ENCODE data around the gene NDST3.

The NDST3 gene

DNA sequence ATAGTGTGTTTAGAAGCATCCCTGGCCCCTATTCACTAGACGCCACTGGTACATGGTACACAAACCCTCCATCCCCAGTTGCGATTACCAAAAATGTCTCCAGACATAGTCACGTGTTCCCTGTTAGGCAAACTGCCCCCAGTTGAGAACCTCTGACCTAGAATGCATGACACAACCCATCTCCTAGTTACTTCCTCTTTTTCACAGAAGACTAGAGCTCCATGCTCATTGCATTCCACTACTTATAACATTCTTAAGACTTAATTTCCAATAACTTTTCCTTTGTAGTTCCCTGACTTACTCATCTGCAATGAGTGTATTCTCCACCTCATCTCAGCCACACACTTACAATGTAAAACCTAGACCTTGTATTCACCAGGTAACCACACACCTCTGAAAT lies 249.9 kb downstream of the NDST3 start:
- TF ChIP-seq ZNF70 (CRISPR knock-in tag; IDR thresholded peaks at IDR 0.05) = no peak
- TF ChIP-seq ESRRG (CRISPR knock-in tag; IDR thresholded peaks at IDR 0.05) = no peak
- no peak for TF ChIP-seq ZFP30 (CRISPR knock-in tag; IDR thresholded peaks at IDR 0.05)
- TF ChIP-seq PPARA (CRISPR knock-in tag; IDR thresholded peaks at IDR 0.05; ENCODE audit: borderline replicate concordance) = no peak
- TF ChIP-seq GLIS3 (CRISPR knock-in tag; IDR thresholded peaks at IDR 0.05) = no peak
- no peak for TF ChIP-seq ZFP3 (CRISPR knock-in tag; IDR thresholded peaks at IDR 0.05)
- TF ChIP-seq, protein P1, sequence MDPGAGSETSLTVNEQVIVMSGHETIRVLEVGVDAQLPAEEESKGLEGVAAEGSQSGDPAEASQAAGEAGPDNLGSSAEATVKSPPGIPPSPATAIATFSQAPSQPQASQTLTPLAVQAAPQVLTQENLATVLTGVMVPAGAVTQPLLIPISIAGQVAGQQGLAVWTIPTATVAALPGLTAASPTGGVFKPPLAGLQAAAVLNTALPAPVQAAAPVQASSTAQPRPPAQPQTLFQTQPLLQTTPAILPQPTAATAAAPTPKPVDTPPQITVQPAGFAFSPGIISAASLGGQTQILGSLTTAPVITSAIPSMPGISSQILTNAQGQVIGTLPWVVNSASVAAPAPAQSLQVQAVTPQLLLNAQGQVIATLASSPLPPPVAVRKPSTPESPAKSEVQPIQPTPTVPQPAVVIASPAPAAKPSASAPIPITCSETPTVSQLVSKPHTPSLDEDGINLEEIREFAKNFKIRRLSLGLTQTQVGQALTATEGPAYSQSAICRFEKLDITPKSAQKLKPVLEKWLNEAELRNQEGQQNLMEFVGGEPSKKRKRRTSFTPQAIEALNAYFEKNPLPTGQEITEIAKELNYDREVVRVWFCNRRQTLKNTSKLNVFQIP (CRISPR knock-in tag; IDR thresholded peaks at IDR 0.05; ENCODE audit: borderline replicate concordance, low read depth) = no peak
- no peak for TF ChIP-seq ISL1 (CRISPR knock-in tag; IDR thresholded peaks at IDR 0.05)
- TF ChIP-seq, protein P2, sequence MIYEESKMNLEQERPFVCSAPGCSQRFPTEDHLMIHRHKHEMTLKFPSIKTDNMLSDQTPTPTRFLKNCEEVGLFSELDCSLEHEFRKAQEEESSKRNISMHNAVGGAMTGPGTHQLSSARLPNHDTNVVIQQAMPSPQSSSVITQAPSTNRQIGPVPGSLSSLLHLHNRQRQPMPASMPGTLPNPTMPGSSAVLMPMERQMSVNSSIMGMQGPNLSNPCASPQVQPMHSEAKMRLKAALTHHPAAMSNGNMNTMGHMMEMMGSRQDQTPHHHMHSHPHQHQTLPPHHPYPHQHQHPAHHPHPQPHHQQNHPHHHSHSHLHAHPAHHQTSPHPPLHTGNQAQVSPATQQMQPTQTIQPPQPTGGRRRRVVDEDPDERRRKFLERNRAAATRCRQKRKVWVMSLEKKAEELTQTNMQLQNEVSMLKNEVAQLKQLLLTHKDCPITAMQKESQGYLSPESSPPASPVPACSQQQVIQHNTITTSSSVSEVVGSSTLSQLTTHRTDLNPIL (CRISPR knock-in tag; IDR thresholded peaks at IDR 0.05; ENCODE audit: low read depth) = no peak
- no peak for TF ChIP-seq RARB (CRISPR knock-in tag; IDR thresholded peaks at IDR 0.05)
- no peak for TF ChIP-seq ARNTL (CRISPR knock-in tag; IDR thresholded peaks at IDR 0.05; ENCODE audit: borderline replicate concordance, low read depth)
- no peak for ATAC-seq

DNA sequence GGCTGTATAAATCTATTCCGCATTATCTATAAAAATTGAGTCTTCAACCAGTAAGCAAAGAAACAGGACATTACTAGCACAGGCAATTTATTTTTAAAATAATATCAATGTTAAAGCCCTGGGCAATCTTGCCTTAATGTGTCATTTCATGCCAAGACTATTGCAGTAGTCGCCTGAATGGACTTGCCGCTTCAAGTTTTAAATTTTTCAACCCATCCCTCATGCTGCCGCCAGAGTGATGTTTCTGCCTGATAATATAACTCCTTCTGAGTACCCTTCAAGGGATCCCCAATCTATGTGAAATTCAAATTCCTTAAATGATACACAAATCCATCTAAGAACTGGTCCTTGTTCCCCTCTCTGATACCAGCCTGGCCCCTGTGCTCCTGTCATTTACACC lies 251.6 kb downstream of the NDST3 start:
- TF ChIP-seq PPARA (CRISPR knock-in tag; IDR thresholded peaks at IDR 0.05; ENCODE audit: borderline replicate concordance) (no peak), ZFP30 (CRISPR knock-in tag; IDR thresholded peaks at IDR 0.05) (no peak)
- TF ChIP-seq, protein P2 (CRISPR knock-in tag; IDR thresholded peaks at IDR 0.05; ENCODE audit: low read depth) = no peak
- no peak for ATAC-seq

DNA sequence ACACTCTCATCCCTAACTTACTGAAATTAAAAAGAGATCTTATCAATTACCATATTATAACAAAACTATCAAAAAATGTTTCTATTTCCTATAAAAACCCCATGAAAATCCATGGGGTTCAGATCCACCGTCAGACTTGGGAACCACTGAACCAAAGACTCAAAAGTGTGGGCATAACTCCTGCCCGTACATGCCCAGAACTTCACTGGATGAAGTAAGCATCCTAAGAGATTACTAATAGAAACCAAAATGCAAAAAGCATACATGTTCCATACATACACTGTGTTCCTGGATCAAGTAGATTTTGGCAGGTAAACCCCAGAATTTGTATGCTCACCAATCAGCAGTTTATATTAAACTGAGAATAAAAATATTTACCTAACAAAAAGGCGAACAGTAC lies 252.4 kb downstream of the NDST3 start:
- TF ChIP-seq RARB (CRISPR knock-in tag; IDR thresholded peaks at IDR 0.05) = no peak
- no peak for TF ChIP-seq ZNF70 (CRISPR knock-in tag; IDR thresholded peaks at IDR 0.05)
- TF ChIP-seq OSR1 (CRISPR knock-in tag; IDR thresholded peaks at IDR 0.05) = no peak
- no peak for TF ChIP-seq ZNF8 (CRISPR knock-in tag; IDR thresholded peaks at IDR 0.05)
- TF ChIP-seq TOX (CRISPR knock-in tag; IDR thresholded peaks at IDR 0.05; ENCODE audit: borderline replicate concordance) = no peak
- TF ChIP-seq ZFP3 (CRISPR knock-in tag; IDR thresholded peaks at IDR 0.05) = no peak
- TF ChIP-seq ISL1 (CRISPR knock-in tag; IDR thresholded peaks at IDR 0.05) = no peak
- TF ChIP-seq, protein P3, sequence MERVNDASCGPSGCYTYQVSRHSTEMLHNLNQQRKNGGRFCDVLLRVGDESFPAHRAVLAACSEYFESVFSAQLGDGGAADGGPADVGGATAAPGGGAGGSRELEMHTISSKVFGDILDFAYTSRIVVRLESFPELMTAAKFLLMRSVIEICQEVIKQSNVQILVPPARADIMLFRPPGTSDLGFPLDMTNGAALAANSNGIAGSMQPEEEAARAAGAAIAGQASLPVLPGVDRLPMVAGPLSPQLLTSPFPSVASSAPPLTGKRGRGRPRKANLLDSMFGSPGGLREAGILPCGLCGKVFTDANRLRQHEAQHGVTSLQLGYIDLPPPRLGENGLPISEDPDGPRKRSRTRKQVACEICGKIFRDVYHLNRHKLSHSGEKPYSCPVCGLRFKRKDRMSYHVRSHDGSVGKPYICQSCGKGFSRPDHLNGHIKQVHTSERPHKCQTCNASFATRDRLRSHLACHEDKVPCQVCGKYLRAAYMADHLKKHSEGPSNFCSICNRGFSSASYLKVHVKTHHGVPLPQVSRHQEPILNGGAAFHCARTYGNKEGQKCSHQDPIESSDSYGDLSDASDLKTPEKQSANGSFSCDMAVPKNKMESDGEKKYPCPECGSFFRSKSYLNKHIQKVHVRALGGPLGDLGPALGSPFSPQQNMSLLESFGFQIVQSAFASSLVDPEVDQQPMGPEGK (CRISPR knock-in tag; IDR thresholded peaks at IDR 0.05; ENCODE audit: borderline replicate concordance) = no peak
- TF ChIP-seq SNAI2 (CRISPR knock-in tag; IDR thresholded peaks at IDR 0.05) = no peak
- TF ChIP-seq, protein P4, sequence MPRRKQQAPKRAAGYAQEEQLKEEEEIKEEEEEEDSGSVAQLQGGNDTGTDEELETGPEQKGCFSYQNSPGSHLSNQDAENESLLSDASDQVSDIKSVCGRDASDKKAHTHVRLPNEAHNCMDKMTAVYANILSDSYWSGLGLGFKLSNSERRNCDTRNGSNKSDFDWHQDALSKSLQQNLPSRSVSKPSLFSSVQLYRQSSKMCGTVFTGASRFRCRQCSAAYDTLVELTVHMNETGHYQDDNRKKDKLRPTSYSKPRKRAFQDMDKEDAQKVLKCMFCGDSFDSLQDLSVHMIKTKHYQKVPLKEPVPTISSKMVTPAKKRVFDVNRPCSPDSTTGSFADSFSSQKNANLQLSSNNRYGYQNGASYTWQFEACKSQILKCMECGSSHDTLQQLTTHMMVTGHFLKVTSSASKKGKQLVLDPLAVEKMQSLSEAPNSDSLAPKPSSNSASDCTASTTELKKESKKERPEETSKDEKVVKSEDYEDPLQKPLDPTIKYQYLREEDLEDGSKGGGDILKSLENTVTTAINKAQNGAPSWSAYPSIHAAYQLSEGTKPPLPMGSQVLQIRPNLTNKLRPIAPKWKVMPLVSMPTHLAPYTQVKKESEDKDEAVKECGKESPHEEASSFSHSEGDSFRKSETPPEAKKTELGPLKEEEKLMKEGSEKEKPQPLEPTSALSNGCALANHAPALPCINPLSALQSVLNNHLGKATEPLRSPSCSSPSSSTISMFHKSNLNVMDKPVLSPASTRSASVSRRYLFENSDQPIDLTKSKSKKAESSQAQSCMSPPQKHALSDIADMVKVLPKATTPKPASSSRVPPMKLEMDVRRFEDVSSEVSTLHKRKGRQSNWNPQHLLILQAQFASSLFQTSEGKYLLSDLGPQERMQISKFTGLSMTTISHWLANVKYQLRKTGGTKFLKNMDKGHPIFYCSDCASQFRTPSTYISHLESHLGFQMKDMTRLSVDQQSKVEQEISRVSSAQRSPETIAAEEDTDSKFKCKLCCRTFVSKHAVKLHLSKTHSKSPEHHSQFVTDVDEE (CRISPR knock-in tag; IDR thresholded peaks at IDR 0.05) = no peak
- TF ChIP-seq, protein P1 (CRISPR knock-in tag; IDR thresholded peaks at IDR 0.05; ENCODE audit: borderline replicate concordance, low read depth) = no peak
- TF ChIP-seq ZC3H10 (CRISPR knock-in tag; IDR thresholded peaks at IDR 0.05) = no peak
- no peak for TF ChIP-seq CSDC2 (CRISPR knock-in tag; IDR thresholded peaks at IDR 0.05)
- TF ChIP-seq ZFP30 (CRISPR knock-in tag; IDR thresholded peaks at IDR 0.05) = no peak
- no peak for TF ChIP-seq ZNF565 (CRISPR knock-in tag; conservative IDR thresholded peaks at IDR 0.05; ENCODE audit: low read depth)
- TF ChIP-seq ESRRG (CRISPR knock-in tag; IDR thresholded peaks at IDR 0.05) = no peak
- TF ChIP-seq GLIS3 (CRISPR knock-in tag; IDR thresholded peaks at IDR 0.05) = no peak
- TF ChIP-seq TCF4 (CRISPR knock-in tag; IDR thresholded peaks at IDR 0.05; ENCODE audit: borderline replicate concordance) = no peak
- ATAC-seq = no peak
